ENCODE data around the gene CNNM3. TPM values are rescaled to one million over a fixed set of nuclear protein-coding genes. Genes with fewer than 3 reads are reported as not detected.

CNNM3 gene
- total RNA-seq, 6 experiments from 2014 or later, result 11.5 to 37.6 (median 21.6) TPM

- WGBS (ENCODE audit: insufficient coverage, low coverage, low lambda C conversion rate, missing lambda C conversion rate), result 16% methylated on average over 17 of the region's 93 CpGs
- peak within 1 kb of the TSS; percentile 80 to 98 (median 97) for H3K4me3 ChIP-seq
- ATAC-seq (peak; percentile 26 to 55 (median 41)), DNase-seq (peak; percentile 69 to 71 (median 70))
- no peaks in the 10 kb centered on the region for H3K27me3 ChIP-seq
- TF ChIP-seq CTCF (IDR thresholded peaks at IDR 0.05) (no peak), POLR2A (IDR thresholded peaks at IDR 0.05) (peak; percentile 75)
- H3K4me1 ChIP-seq, result peaks cover 0 to 33% (median 9%) of the 10 kb centered on the region in 4 donors
- H3K36me3 ChIP-seq, result peaks cover 0 to 12% (median 5%) of the 10 kb centered on the region in 4 donors
- intact Hi-C loops (cut with DNase I), result loop anchor here in 1 of 2 donors (10.0 kb wide), 1 partner anchor 55 kb away; the partner anchor contains the start of gene CNNM3
- H3K27ac ChIP-seq, result peak within 1 kb of the TSS; percentile 92 to 96 (median 94)
- H3K9me3 ChIP-seq, result no peaks in the 10 kb centered on the region
These were observed 54.0 kb downstream of the CNNM3 start, which contains the start of gene SEMA4C for GRCh38 chr2:96869822-96870625. TSS of gene SEMA4C (minus strand) at chr2:96870080. CDS start at chr2:96867886, 2,194 bp downstream.

- DNase-seq (no peak), ATAC-seq (no peak)
- peaks cover 0 to 7% (median 2%) of the 10 kb centered on the region in 4 donors for H3K36me3 ChIP-seq
- peak overlapping the region; percentile 92 to 96 (median 94) for H3K27ac ChIP-seq
- no peaks in the 10 kb centered on the region for H3K9me3 ChIP-seq
- H3K27me3 ChIP-seq, result no peaks in the 10 kb centered on the region
- 34% methylated on average over 5 of the region's 13 CpGs for WGBS (ENCODE audit: insufficient coverage, low coverage, low lambda C conversion rate, missing lambda C conversion rate)
- H3K4me1 ChIP-seq, result peaks cover 0 to 30% (median 9%) of the 10 kb centered on the region in 4 donors
- TF ChIP-seq CTCF (IDR thresholded peaks at IDR 0.05), result no peak
- intact Hi-C loops (cut with DNase I), result no loop called here
- peak overlapping the region; percentile 80 to 98 (median 97) for H3K4me3 ChIP-seq
These were observed 54.7 kb downstream of the CNNM3 start for GRCh38 chr2:96870626-96871255.

GRCh38 chr2:96872591-96873349 lies 56.7 kb downstream of the CNNM3 start:
- ATAC-seq, result no peak
- Histone ChIP-seq H3K27me3 (no peaks in the 10 kb centered on the region), H3K36me3 (no peaks in the 10 kb centered on the region), H3K9me3 (no peaks in the 10 kb centered on the region), H3K4me1 (peaks cover 0 to 11% (median 0%) of the 10 kb centered on the region in 4 donors), H3K27ac (no peak overlapping the region), H3K4me3 (no peak overlapping the region)
- TF ChIP-seq CTCF (IDR thresholded peaks at IDR 0.05) (no peak), POLR2A (IDR thresholded peaks at IDR 0.05) (no peak)
- intact Hi-C loops (cut with DNase I), result no loop called here
- WGBS (ENCODE audit: insufficient coverage, low coverage, low lambda C conversion rate, missing lambda C conversion rate), result 56% methylated on average over 13 of the region's 14 CpGs
- DNase-seq, result no peak

- WGBS (ENCODE audit: insufficient coverage, low coverage, low lambda C conversion rate, missing lambda C conversion rate), result 46% methylated on average over 7 of the region's 8 CpGs
- Histone ChIP-seq H3K27ac (no peak overlapping the region), H3K4me1 (peaks cover 0 to 9% (median 0%) of the 10 kb centered on the region in 4 donors), H3K27me3 (no peaks in the 10 kb centered on the region), H3K4me3 (no peak overlapping the region), H3K36me3 (no peaks in the 10 kb centered on the region), H3K9me3 (no peaks in the 10 kb centered on the region)
- ATAC-seq (peak; percentile 5 to 37 (median 17)), DNase-seq (peak in 2 of 3 donors; percentile 68 to 69)
- intact Hi-C loops (cut with DNase I), result no loop called here
- TF ChIP-seq CTCF (IDR thresholded peaks at IDR 0.05), result no peak
- no peak for TF ChIP-seq POLR2A (IDR thresholded peaks at IDR 0.05)
These were observed 57.6 kb downstream of the CNNM3 start for GRCh38 chr2:96873651-96874096.
